Endothelial cell of umbilical vein (primary cell): ENCODE data around the gene NFATC2. TPM values are rescaled to one million over a fixed set of nuclear protein-coding genes. Genes with fewer than 3 reads are reported as not detected.
A peak's percentile ranks its signal among the peaks of the same experiment; 100 is the strongest.

Experiments used
- BruUV-seq: library from RNA; stranded (reverse); fragments of 400-500 nt; replicated peaks from 2 replicates; lab custom pipeline; 2021; lab: Mats Ljungman, UMichigan
- CTCF ChIA-PET: fragments of 300-600, 350-600 bp; sonication (Branson Sonifier 250); formaldehyde crosslinking; loops from one replicate; lab custom pipeline; 2021; ENCODE audit warnings: antibody characterized with exemption, inconsistent platforms; lab: Charles Lee
- POLR2A ChIA-PET: fragments of 300-600, 350-600 bp; sonication (Branson Sonifier 250); formaldehyde crosslinking; loops from one replicate; lab custom pipeline; 2021; ENCODE audit warnings: antibody characterized with exemption, inconsistent platforms; lab: Charles Lee
- DNase-seq: peaks from one replicate; pipeline ENCODE4 v3.0.0-alpha.2; 2011; ENCODE audit warnings: low read depth, low spot score
- FAIRE-seq: peaks from 2 replicates; lab custom pipeline; 2011; peaks lifted over from hg19 to GRCh38; lab: Jason Lieb, UNC
- H2AFZ ChIP-seq: 2 replicates; pipeline ENCODE4 v1.6.0; 2012; ENCODE audit warnings: low read depth, low read length, control low read depth, inconsistent platforms
- H3K27ac ChIP-seq: 2 replicates; pipeline ENCODE4 v1.5.1; 2011; ENCODE audit warnings: low read depth, mild to moderate bottlenecking, control low read depth, low read length, moderate library complexity; ENCODE audit not compliant: insufficient read depth
- H3K27me3 ChIP-seq, 2 experiments: 2 replicates each; pipeline versions ENCODE4 v1.6.0 to v1.6.1; 2011; ENCODE audit warnings: low read length in 2 of 2, mixed read lengths in 1 of 2; ENCODE audit not compliant: control insufficient read depth in 2 of 2, insufficient read depth in 2 of 2
- H3K36me3 ChIP-seq, 2 experiments: 2 replicates in 1 of 2; 3 replicates in 1 of 2; pipeline ENCODE4 v1.5.1; 2011; ENCODE audit warnings: low read length in 2 of 2, mild to moderate bottlenecking in 1 of 2, moderate library complexity in 1 of 2; ENCODE audit not compliant: control insufficient read depth in 2 of 2, insufficient read depth in 2 of 2; ENCODE audit errors: extremely low read depth in 1 of 2
- H3K4me1 ChIP-seq: 3 replicates; pipeline ENCODE4 v1.5.1; 2011; ENCODE audit warnings: mild to moderate bottlenecking, low read length; ENCODE audit not compliant: control insufficient read depth, insufficient read depth; ENCODE audit errors: extremely low read depth
- H3K4me2 ChIP-seq: 2 replicates; pipeline ENCODE4 v1.6.1; 2011; ENCODE audit warnings: low read length, control low read depth, mixed read lengths; ENCODE audit not compliant: insufficient read depth
- H3K4me3 ChIP-seq, 3 experiments: fragments of 200-600 bp in 1 of 3; sonication (generic), shearing (Covaris generic) in 1 of 3; replicated peaks in 1 of 3; 2 replicates each; pipeline ENCODE4 v1.5.1; 2011 to 2016; ENCODE audit warnings: control low read depth in 3 of 3, low read length in 3 of 3, mild to moderate bottlenecking in 2 of 3, inconsistent platforms in 1 of 3, low read depth in 1 of 3, moderate library complexity in 1 of 3; ENCODE audit not compliant: insufficient read depth in 1 of 3
- H3K79me2 ChIP-seq: 2 replicates; pipeline ENCODE4 v1.6.0; 2012; ENCODE audit warnings: low read length, inconsistent platforms; ENCODE audit not compliant: control insufficient read depth, insufficient read depth
- H3K9ac ChIP-seq: replicated peaks from 2 replicates; pipeline ENCODE3; 2011; ENCODE audit warnings: low read length, control low read depth; ENCODE audit not compliant: insufficient read depth; ENCODE audit errors: extremely low read depth
- H3K9me1 ChIP-seq: replicated peaks from 3 replicates; pipeline ENCODE4 v1.6.0; 2011; ENCODE audit warnings: mild to moderate bottlenecking, low read length; ENCODE audit not compliant: control insufficient read depth, insufficient read depth; ENCODE audit errors: extremely low read depth
- H3K9me3 ChIP-seq: replicated peaks from 2 replicates; pipeline ENCODE4 v1.5.1; 2012; ENCODE audit warnings: low read length, inconsistent platforms; ENCODE audit not compliant: control insufficient read depth, insufficient read depth
- H4K20me1 ChIP-seq: replicated peaks from 2 replicates; pipeline ENCODE3; 2011; ENCODE audit warnings: mild to moderate bottlenecking, low read length; ENCODE audit not compliant: control insufficient read depth, insufficient read depth; ENCODE audit errors: extremely low read depth
- CTCF ChIP-seq, 2 donors: IDR thresholded peaks; 1 replicate in 1 of 2; 2 replicates in 1 of 2; pipeline ENCODE4 v1.5.1; 2011; ENCODE audit warnings: low read length in 2 of 2, mild to moderate bottlenecking in 2 of 2, moderate library complexity in 2 of 2, control low read depth in 1 of 2, inconsistent platforms in 1 of 2, low read depth in 1 of 2; ENCODE audit not compliant: insufficient read depth in 1 of 2; ENCODE audit errors: extremely low read depth in 1 of 2
- EZH2 ChIP-seq: IDR thresholded peaks from 2 replicates; pipeline ENCODE4 v1.6.1; 2012; ENCODE audit warnings: borderline replicate concordance, low read depth, mild to moderate bottlenecking, moderate library complexity, low read length, inconsistent platforms; ENCODE audit not compliant: severe bottlenecking
- FOS ChIP-seq: IDR thresholded peaks from 2 replicates; pipeline ENCODE4 v1.6.1; 2011; ENCODE audit warnings: mild to moderate bottlenecking, low read length, moderate library complexity, borderline replicate concordance; ENCODE audit not compliant: insufficient read depth
- GATA2 ChIP-seq: IDR thresholded peaks from 2 replicates; pipeline ENCODE4 v1.7.0; 2011; ENCODE audit warnings: low read depth, mild to moderate bottlenecking, moderate library complexity, mixed read lengths, low read length; ENCODE audit not compliant: insufficient read length, insufficient read depth
- JUN ChIP-seq: IDR thresholded peaks from 2 replicates; pipeline ENCODE4 v1.6.1; 2011; ENCODE audit warnings: borderline replicate concordance, low read depth; ENCODE audit not compliant: insufficient read length, insufficient read depth
- MYC ChIP-seq: IDR thresholded peaks from one replicate; pipeline ENCODE4 v1.6.1; 2011; ENCODE audit warnings: mild to moderate bottlenecking, low read depth, low read length
- POLR2A ChIP-seq: IDR thresholded peaks from 2 replicates; pipeline ENCODE4 v1.6.1; 2012; ENCODE audit warnings: low read depth, mild to moderate bottlenecking, control low read depth, low read length
- POLR2AphosphoS5 ChIP-seq: IDR thresholded peaks from 2 replicates; pipeline ENCODE4 v1.6.1; 2012; ENCODE audit warnings: low read depth, mild to moderate bottlenecking, control low read depth, low read length, moderate library complexity; ENCODE audit not compliant: insufficient read depth
- dilution Hi-C: fragments of 300-500 bp; cut with MboI; formaldehyde crosslinking; loops from one replicate; pipeline ENCODE4 v1.15.0; 2019; ENCODE audit warnings: low sequenced_read_pairs; ENCODE audit not compliant: extremely low pct_ligation_motif_present
- intact Hi-C: fragments of 100-400 bp; cut with micrococcal nuclease; formaldehyde crosslinking; loops from one replicate; pipeline ENCODE4 v1.10.0; 2022
- polyA plus RNA-seq, 4 experiments: library from polyadenylated mRNA; depleted of rRNA in 3 of 4; stranded (reverse) in 3 of 4; unstranded in 1 of 4; fragments of >200 nt; gene quantifications; 2 replicates each; pipeline versions ENCODE4 v1.2.1 to v1.2.3, GENCODE V29; 2011 to 2012; ENCODE audit warnings: missing spikeins in 1 of 4
- total RNA-seq: library from RNA; stranded (reverse); gene quantifications from 2 replicates; pipeline ENCODE4 v1.2.3, GENCODE V29; 2021
- TF ChIP-seq, protein P1 (sequence below): IDR thresholded peaks from 2 replicates; pipeline ENCODE4 v1.6.1; 2011; ENCODE audit not compliant: insufficient read depth, insufficient read length

Gene NFATC2
- total and polyA plus RNA-seq, 2 donors (not counting 3 experiments of a cell fraction or from before 2014, with no cell fraction given) = 3.1 to 13.0 TPM

GRCh38 chr20:51560042-51560441 is 17.5 kb upstream of the NFATC2 start:
- DNase-seq = no peak
- Histone ChIP-seq H3K27ac (no peak overlapping the region), H3K4me3 (no peak overlapping the region), H3K4me2 (no peak overlapping the region), H3K79me2 (no peaks in the 10 kb centered on the region), H4K20me1 (no peaks in the 10 kb centered on the region), H3K4me1 (peaks cover 24% of the 10 kb centered on the region), H2AFZ (no peak overlapping the region), H3K36me3 (no peaks in the 10 kb centered on the region), H3K27me3 (no peaks in the 10 kb centered on the region), H3K9me3 (no peaks in the 10 kb centered on the region), H3K9ac (no peak overlapping the region), H3K9me1 (no peaks in the 10 kb centered on the region)
- no peak for TF ChIP-seq MYC
- POLR2A ChIA-PET = no interaction called here
- intact Hi-C loops = no loop called here
- dilution Hi-C loops = no loop called here
- FAIRE-seq = no peak
- CTCF ChIA-PET = interaction anchor here (1.2 kb wide), 1 partner anchor 35 kb away, joined by 3 read pairs; no protein-coding TSS in a partner anchor
- BruUV-seq = no TSS peak

- POLR2A ChIA-PET = no interaction called here
- TF ChIP-seq CTCF (IDR thresholded peaks at IDR 0.05; ENCODE audit: extremely low read depth in 1 of 2, insufficient read depth in 1 of 2, low read depth in 1 of 2, low read length in 2 of 2) = no peak
- TF ChIP-seq POLR2AphosphoS5 = peak; percentile 15
- TF ChIP-seq MYC = peak; percentile 34
- TF ChIP-seq EZH2 = no peak
- no peak for TF ChIP-seq GATA2
- peak; percentile 61 for TF ChIP-seq JUN
- TF ChIP-seq, protein P1, sequence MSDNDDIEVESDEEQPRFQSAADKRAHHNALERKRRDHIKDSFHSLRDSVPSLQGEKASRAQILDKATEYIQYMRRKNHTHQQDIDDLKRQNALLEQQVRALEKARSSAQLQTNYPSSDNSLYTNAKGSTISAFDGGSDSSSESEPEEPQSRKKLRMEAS = peak; percentile 85
- peak; percentile 51 for TF ChIP-seq FOS
- no peak for TF ChIP-seq POLR2A
- Histone ChIP-seq H3K4me2 (peak overlapping the region; percentile 44), H3K4me3 (no peak overlapping the region), H3K27me3 (no peaks in the 10 kb centered on the region), H3K4me1 (peaks cover 11% of the 10 kb centered on the region), H3K9ac (peak overlapping the region; percentile 36), H3K9me1 (no peaks in the 10 kb centered on the region), H2AFZ (peak overlapping the region; percentile 30), H3K36me3 (no peaks in the 10 kb centered on the region), H4K20me1 (no peaks in the 10 kb centered on the region), H3K27ac (peak overlapping the region; percentile 77), H3K79me2 (no peaks in the 10 kb centered on the region), H3K9me3 (no peaks in the 10 kb centered on the region)
- DNase-seq (peak; percentile 75), FAIRE-seq (peak; percentile 73)
- BruUV-seq = no TSS peak
- dilution Hi-C loops (no loop called here), intact Hi-C loops (no loop called here)
- CTCF ChIA-PET = interaction anchor here (0.6 to 1.4 kb wide), 8 partner anchors 9 to 512 kb away, joined by 3 to 4 read pairs (median 4); no protein-coding TSS in a partner anchor
Measured at GRCh38 chr20:51554538-51555165, 12.1 kb upstream of the NFATC2 start.
